Measurements from ENCODE around the gene EPS15. TPM values are rescaled to one million over a fixed set of nuclear protein-coding genes. Genes with fewer than 3 reads are reported as not detected.

EPS15 gene
- total and polyA plus RNA-seq, 9 of the 15 experiments (the other 6 are each of a cell fraction or from before 2014, with no cell fraction given) = 23.1 to 69.0 (median 41.7) TPM

- 0 out of 2 replicates have a peak, but pooled peaks have one; percentile 29 for TF ChIP-seq ZNF766 (CRISPR knock-in tag; conservative IDR thresholded peaks at IDR 0.05)
- TF ChIP-seq ZBTB34 (CRISPR knock-in tag; IDR thresholded peaks at IDR 0.05) = no peak
- no peak for TF ChIP-seq SMARCB1 (IDR thresholded peaks at IDR 0.05; ENCODE audit: insufficient read length, low read depth)
- no peak for TF ChIP-seq FIP1L1 (IDR thresholded peaks at IDR 0.05; ENCODE audit: low read depth, low read length, poor library complexity, severe bottlenecking)
- no peak for TF ChIP-seq OTX1 (CRISPR knock-in tag; IDR thresholded peaks at IDR 0.05)
- TF ChIP-seq KLF13 (tag; IDR thresholded peaks at IDR 0.05; ENCODE audit: borderline replicate concordance, low read depth) = no peak
- no peak for TF ChIP-seq ZNF324 (CRISPR knock-in tag; IDR thresholded peaks at IDR 0.05)
- TF ChIP-seq SRSF1 (IDR thresholded peaks at IDR 0.05; ENCODE audit: low read depth, low read length) = no peak
- TF ChIP-seq SNRNP70 (optimal IDR thresholded peaks at IDR 0.05; ENCODE audit: low read depth, low read length) = no peak
- no peak for TF ChIP-seq NFE2 (IDR thresholded peaks at IDR 0.05; ENCODE audit: low read depth)
- TF ChIP-seq ATF3 (IDR thresholded peaks at IDR 0.05) = 0 out of 2 replicates have a peak, but pooled peaks have one; percentile 6
- no peak for TF ChIP-seq ATF3 (CRISPR knock-in tag; conservative IDR thresholded peaks at IDR 0.05)
- TF ChIP-seq FOXP4 (CRISPR knock-in tag; IDR thresholded peaks at IDR 0.05; ENCODE audit: borderline replicate concordance) = no peak
- TF ChIP-seq PURB (CRISPR knock-in tag; IDR thresholded peaks at IDR 0.05; ENCODE audit: low read depth) = no peak
- no peak for TF ChIP-seq NCOA4 (IDR thresholded peaks at IDR 0.05; ENCODE audit: partially characterized antibody)
- TF ChIP-seq CREM (IDR thresholded peaks at IDR 0.05; ENCODE audit: low read depth) = no peak
- no peak for TF ChIP-seq FOXA3 (CRISPR knock-in tag; conservative IDR thresholded peaks at IDR 0.05 in 1 of 2, IDR thresholded peaks at IDR 0.05 in 1 of 2)
- no peak for TF ChIP-seq ZNF280B (CRISPR knock-in tag; IDR thresholded peaks at IDR 0.05)
- 0 out of 4 replicates have a peak, but pooled peaks of 1 of the 2 experiments have one; percentile 9 for TF ChIP-seq MAZ (CRISPR knock-in tag; conservative IDR thresholded peaks at IDR 0.05 in 1 of 2, IDR thresholded peaks at IDR 0.05 in 1 of 2)
- no peak for TF ChIP-seq POLR2A (conservative IDR thresholded peaks at IDR 0.05)
- TF ChIP-seq ZKSCAN3 (CRISPR knock-in tag; IDR thresholded peaks at IDR 0.05) = no peak
- TF ChIP-seq POLR2H (tag; IDR thresholded peaks at IDR 0.05; ENCODE audit: low read depth) = 0 out of 2 replicates have a peak, but pooled peaks have one; percentile 4
Measured at GRCh38 chr1:51422367-51423072, 96.5 kb downstream of the EPS15 start (continued).

Data from K562 (cell line).